ENCODE data around the gene TFAM.

TFAM gene

GRCh38 chr10:58394471-58394870 lies 9.3 kb downstream of the TFAM start:
- TF ChIP-seq, protein P1, sequence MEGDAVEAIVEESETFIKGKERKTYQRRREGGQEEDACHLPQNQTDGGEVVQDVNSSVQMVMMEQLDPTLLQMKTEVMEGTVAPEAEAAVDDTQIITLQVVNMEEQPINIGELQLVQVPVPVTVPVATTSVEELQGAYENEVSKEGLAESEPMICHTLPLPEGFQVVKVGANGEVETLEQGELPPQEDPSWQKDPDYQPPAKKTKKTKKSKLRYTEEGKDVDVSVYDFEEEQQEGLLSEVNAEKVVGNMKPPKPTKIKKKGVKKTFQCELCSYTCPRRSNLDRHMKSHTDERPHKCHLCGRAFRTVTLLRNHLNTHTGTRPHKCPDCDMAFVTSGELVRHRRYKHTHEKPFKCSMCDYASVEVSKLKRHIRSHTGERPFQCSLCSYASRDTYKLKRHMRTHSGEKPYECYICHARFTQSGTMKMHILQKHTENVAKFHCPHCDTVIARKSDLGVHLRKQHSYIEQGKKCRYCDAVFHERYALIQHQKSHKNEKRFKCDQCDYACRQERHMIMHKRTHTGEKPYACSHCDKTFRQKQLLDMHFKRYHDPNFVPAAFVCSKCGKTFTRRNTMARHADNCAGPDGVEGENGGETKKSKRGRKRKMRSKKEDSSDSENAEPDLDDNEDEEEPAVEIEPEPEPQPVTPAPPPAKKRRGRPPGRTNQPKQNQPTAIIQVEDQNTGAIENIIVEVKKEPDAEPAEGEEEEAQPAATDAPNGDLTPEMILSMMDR (conservative IDR thresholded peaks at IDR 0.05): no peak
- TF ChIP-seq ZFX (IDR thresholded peaks at IDR 0.05): no peak
- H3K27ac ChIP-seq: no peak overlapping the region

DNA sequence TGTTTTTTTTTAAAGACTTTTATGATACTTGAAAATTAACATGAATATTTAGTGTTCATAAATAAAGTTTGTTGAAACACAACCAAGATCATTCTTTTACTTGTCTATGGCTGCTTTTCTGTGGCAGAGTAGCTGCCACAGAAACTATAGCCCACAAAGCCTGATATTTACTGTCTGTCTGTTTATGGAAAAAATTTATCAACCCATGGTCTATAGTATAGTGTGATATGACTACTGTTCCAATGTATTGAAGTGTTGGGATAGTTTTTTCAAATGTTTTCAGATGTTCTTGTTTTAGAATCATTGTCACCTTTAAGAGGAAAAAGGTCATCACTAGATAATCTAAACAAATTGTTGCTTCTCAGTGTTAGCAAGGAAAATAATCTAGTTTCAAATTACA lies 10.8 kb downstream of the TFAM start:
- no peak overlapping the region for H3K27ac ChIP-seq
- TF ChIP-seq, protein P1 (conservative IDR thresholded peaks at IDR 0.05): no peak

DNA sequence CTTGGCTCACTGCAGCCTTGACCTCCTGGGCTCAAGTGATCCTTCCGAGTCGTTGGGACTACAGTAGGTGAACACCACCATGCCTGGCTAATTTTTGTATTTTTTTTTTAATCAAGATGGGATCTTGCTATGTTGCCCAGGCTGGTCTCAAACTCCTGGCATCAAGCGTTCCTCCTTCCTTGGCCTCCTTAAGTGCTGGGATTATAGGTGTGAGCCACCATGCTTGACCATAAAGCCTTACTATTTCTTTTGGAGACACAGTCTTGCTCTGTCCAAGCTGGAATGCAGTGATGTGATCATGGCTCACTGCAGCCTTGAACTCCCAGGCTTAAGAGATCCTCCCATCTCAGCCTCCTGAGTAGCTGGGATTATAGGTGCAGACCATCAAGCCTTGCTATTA lies 12.6 kb downstream of the TFAM start:
- no peak for TF ChIP-seq ZFX (IDR thresholded peaks at IDR 0.05)
- TF ChIP-seq, protein P1 (conservative IDR thresholded peaks at IDR 0.05): no peak
- no peak overlapping the region for H3K27ac ChIP-seq

DNA sequence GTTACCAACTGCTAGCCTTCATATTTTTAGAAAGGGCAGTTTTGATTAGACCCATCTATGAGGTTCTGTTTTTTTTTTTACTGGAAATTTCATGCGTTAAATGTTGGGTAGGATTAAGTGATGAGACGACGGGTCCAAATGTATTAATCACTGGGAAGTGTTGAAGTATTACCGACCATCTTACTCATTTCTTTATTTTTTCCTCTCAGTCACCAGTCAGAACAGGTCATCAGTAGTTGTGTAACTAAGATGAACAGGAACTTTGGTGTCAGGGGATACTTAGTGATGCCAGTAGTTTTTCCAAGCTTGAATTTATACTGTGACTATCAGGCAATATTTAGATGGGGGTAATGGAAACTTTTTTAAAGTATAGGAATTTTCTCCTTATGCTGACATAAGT lies 14.2 kb downstream of the TFAM start:
- TF ChIP-seq, protein P1 (conservative IDR thresholded peaks at IDR 0.05): no peak
- no peak for TF ChIP-seq ZFX (IDR thresholded peaks at IDR 0.05)
- no peak overlapping the region for H3K27ac ChIP-seq

GRCh38 chr10:58400609-58401008 lies 15.4 kb downstream of the TFAM start:
- no peak for TF ChIP-seq ZFX (IDR thresholded peaks at IDR 0.05)
- TF ChIP-seq, protein P1 (conservative IDR thresholded peaks at IDR 0.05): no peak

DNA sequence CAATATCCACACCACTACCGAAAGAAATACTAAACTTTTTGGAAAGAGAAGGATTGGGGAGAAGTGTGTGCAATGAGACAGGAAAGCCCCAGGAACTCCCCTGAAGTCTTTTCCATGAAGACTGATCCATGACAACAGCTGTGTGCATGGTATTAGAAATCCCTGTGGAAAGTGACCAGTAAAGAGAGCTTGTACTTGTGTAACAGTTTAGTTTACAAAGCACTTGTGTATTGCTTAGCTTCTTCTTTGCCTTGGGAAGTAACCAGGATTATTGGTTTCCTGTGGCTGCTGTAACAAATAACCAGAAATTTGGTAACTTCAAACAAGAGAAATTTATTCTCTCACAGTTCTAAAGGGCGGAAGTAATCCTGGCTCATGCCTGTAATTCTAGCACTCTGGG lies 18.8 kb downstream of the TFAM start:
- H3K27ac ChIP-seq: no peak overlapping the region
- TF ChIP-seq ZFX (IDR thresholded peaks at IDR 0.05): no peak
- TF ChIP-seq, protein P1 (conservative IDR thresholded peaks at IDR 0.05): no peak

More at GRCh38 chr10:58400609-58401008, 15.4 kb downstream of the TFAM start:
- H3K27ac ChIP-seq: no peak overlapping the region

- TF ChIP-seq, protein P1 (conservative IDR thresholded peaks at IDR 0.05): no peak
- TF ChIP-seq ZFX (IDR thresholded peaks at IDR 0.05): no peak
- no peak overlapping the region for H3K27ac ChIP-seq
These were observed 24.9 kb downstream of the TFAM start for GRCh38 chr10:58409956-58410610.

All from C4-2B (cell line).